ENCODE results near the gene DMD. TPM values are rescaled to one million over a fixed set of nuclear protein-coding genes. Genes with fewer than 3 reads are reported as not detected.

Gene DMD
- total and polyA plus RNA-seq, 2 of the 13 experiments (the other 11 are each of a cell fraction or from before 2014, with no cell fraction given) = 17.6 to 25.9 TPM

- DNase-seq (ENCODE audit: low spot score) (no peak), ATAC-seq (no peak), FAIRE-seq (no peak)
- Histone ChIP-seq H3K79me2 (ENCODE audit: insufficient read depth, low read length) (no peaks in the 10 kb centered on the region), H3K4me2 (ENCODE audit: low read depth, low read length) (no peak overlapping the region), H2AFZ (ENCODE audit: low read length) (no peak overlapping the region), H3K9me3 (ENCODE audit: low read length) (no peaks in the 10 kb centered on the region), H4K20me1 (ENCODE audit: insufficient read depth, low read length) (no peaks in the 10 kb centered on the region), H3K27ac (ENCODE audit: extremely low read length, insufficient read depth, low read length) (no peak overlapping the region), H3K4me1 (ENCODE audit: insufficient read depth, low read length) (no peaks in the 10 kb centered on the region), H3K36me3 (replicated peaks in 1 of 2; ENCODE audit: control insufficient read depth in 1 of 2, insufficient read depth in 2 of 2, low read length in 2 of 2) (no peaks in the 10 kb centered on the region), H3K9ac (ENCODE audit: insufficient read depth, low read depth, low read length) (no peak overlapping the region), H3K27me3 (ENCODE audit: control insufficient read depth in 1 of 2, insufficient read depth in 2 of 2, low read length in 2 of 2) (no peaks in the 10 kb centered on the region), H3K4me3 (replicated peaks in 1 of 3; ENCODE audit: insufficient read depth in 1 of 3, low read depth in 2 of 3, low read length in 3 of 3) (no peak overlapping the region)
- in situ Hi-C loops (cut with HindIII; ENCODE audit: extremely low pct_ligation_motif_present, low pct_unique_long_range_greater_than_20kb) = no loop called here
- BruUV-seq (replicated peaks) = no TSS peak
- ChIA-PET CTCF (ENCODE audit: low intra/inter-chr PET ratio, low total read pairs) (no interaction called here), POLR2A (no interaction called here)
- TF ChIP-seq HNF1B (CRISPR knock-in tag; IDR thresholded peaks at IDR 0.05) (no peak), ZNF775 (CRISPR knock-in tag; IDR thresholded peaks at IDR 0.05; ENCODE audit: borderline replicate concordance) (no peak), NFE2L2 (IDR thresholded peaks at IDR 0.05; ENCODE audit: low read length) (no peak), ZNF34 (CRISPR knock-in tag; IDR thresholded peaks at IDR 0.05; ENCODE audit: borderline replicate concordance) (no peak), ZSCAN29 (CRISPR knock-in tag; conservative IDR thresholded peaks at IDR 0.05) (no peak), FOXK2 (IDR thresholded peaks at IDR 0.05) (no peak), PAF1 (CRISPR knock-in tag; IDR thresholded peaks at IDR 0.05) (no peak), MZF1 (CRISPR knock-in tag; IDR thresholded peaks at IDR 0.05; ENCODE audit: borderline replicate concordance) (no peak), ZBTB33 (CRISPR knock-in tag; IDR thresholded peaks at IDR 0.05) (no peak), ZNF577 (CRISPR knock-in tag; IDR thresholded peaks at IDR 0.05; ENCODE audit: borderline replicate concordance, low read depth) (no peak), ZXDC (CRISPR knock-in tag; IDR thresholded peaks at IDR 0.05) (no peak), YEATS2 (CRISPR knock-in tag; IDR thresholded peaks at IDR 0.05; ENCODE audit: borderline replicate concordance) (no peak)
- TF ChIP-seq, protein P1, sequence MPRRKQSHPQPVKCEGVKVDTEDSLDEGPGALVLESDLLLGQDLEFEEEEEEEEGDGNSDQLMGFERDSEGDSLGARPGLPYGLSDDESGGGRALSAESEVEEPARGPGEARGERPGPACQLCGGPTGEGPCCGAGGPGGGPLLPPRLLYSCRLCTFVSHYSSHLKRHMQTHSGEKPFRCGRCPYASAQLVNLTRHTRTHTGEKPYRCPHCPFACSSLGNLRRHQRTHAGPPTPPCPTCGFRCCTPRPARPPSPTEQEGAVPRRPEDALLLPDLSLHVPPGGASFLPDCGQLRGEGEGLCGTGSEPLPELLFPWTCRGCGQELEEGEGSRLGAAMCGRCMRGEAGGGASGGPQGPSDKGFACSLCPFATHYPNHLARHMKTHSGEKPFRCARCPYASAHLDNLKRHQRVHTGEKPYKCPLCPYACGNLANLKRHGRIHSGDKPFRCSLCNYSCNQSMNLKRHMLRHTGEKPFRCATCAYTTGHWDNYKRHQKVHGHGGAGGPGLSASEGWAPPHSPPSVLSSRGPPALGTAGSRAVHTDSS (CRISPR knock-in tag; conservative IDR thresholded peaks at IDR 0.05) = no peak
- WGBS (ENCODE audit: low lambda C conversion rate) = 1% methylated on average over 4 of the region's 4 CpGs
- intact Hi-C loops (cut with micrococcal nuclease; ENCODE audit: unreplicated experiment) = no loop called here
Measured at GRCh38 chrX:31606771-31607170, 1604.6 kb downstream of the DMD start.

Measured in HepG2 (cell line).